NB4 (cell line): ENCODE data around the gene PPARGC1A.

Source experiments
- DNase-seq: peaks from one replicate; pipeline ENCODE4 v3.0.0; 2010; ENCODE audit warnings: low read depth
- H3K4me3 ChIP-seq: one replicate; pipeline ENCODE4 v1.5.1; 2011; ENCODE audit warnings: mild to moderate bottlenecking, low read depth, low read length, moderate library complexity
- CTCF ChIP-seq: IDR thresholded peaks from one replicate; pipeline ENCODE4 v1.5.1; 2012; ENCODE audit warnings: low read depth, low read length
- MAX ChIP-seq: IDR thresholded peaks from 2 replicates; pipeline ENCODE4 v1.6.1; 2011; ENCODE audit warnings: low read depth, low read length
- MYC ChIP-seq: IDR thresholded peaks from 2 replicates; pipeline ENCODE4 v1.6.1; 2011; ENCODE audit warnings: low read depth, low read length
- POLR2A ChIP-seq: IDR thresholded peaks from 2 replicates; pipeline ENCODE4 v1.6.1; 2011; ENCODE audit warnings: mild to moderate bottlenecking; ENCODE audit not compliant: insufficient read length; ENCODE audit errors: extremely low read depth

PPARGC1A gene

GRCh38 chr4:23916282-23916681 is 26.4 kb upstream of the PPARGC1A start:
- no peak for TF ChIP-seq MYC
- no peak for TF ChIP-seq CTCF
- TF ChIP-seq MAX: no peak
- no peak for TF ChIP-seq POLR2A
- DNase-seq: no peak
- H3K4me3 ChIP-seq: no peak overlapping the region

- H3K4me3 ChIP-seq: no peak overlapping the region
- TF ChIP-seq MAX (no peak), MYC (no peak), POLR2A (no peak), CTCF (no peak)
- no peak for DNase-seq
Observed at GRCh38 chr4:23915459-23916132, 25.7 kb upstream of the PPARGC1A start.

- no peak overlapping the region for H3K4me3 ChIP-seq
- TF ChIP-seq MYC (no peak), MAX (no peak)
- no peak for DNase-seq
Observed at GRCh38 chr4:23911675-23912455, 22.0 kb upstream of the PPARGC1A start.

- TF ChIP-seq POLR2A (no peak), MAX (no peak), MYC (no peak), CTCF (no peak)
- H3K4me3 ChIP-seq: no peak overlapping the region
- DNase-seq: no peak
Observed at GRCh38 chr4:23909671-23910070, 19.8 kb upstream of the PPARGC1A start.

- DNase-seq: no peak
- no peak overlapping the region for H3K4me3 ChIP-seq
- no peak for TF ChIP-seq MYC
- TF ChIP-seq MAX: no peak
- no peak for TF ChIP-seq POLR2A
- TF ChIP-seq CTCF: no peak
Observed at GRCh38 chr4:23906839-23907238, 17.0 kb upstream of the PPARGC1A start.

- DNase-seq: no peak
- TF ChIP-seq POLR2A (no peak), MAX (no peak), MYC (no peak), CTCF (no peak)
- no peak overlapping the region for H3K4me3 ChIP-seq
Observed at GRCh38 chr4:23904639-23905071, 14.8 kb upstream of the PPARGC1A start.
